Measurements from ENCODE around the gene RLN3.

- TF ChIP-seq CTCF (IDR thresholded peaks at IDR 0.05) (no peak), POLR2AphosphoS5 (IDR thresholded peaks at IDR 0.05) (no peak), POLR2A (IDR thresholded peaks at IDR 0.05) (no peak), EP300 (IDR thresholded peaks at IDR 0.05) (no peak)
Observed at GRCh38 chr19:14062558-14062855, 34.6 kb downstream of the RLN3 start.
